ENCODE results near the gene CD247.

CD247 gene

GRCh38 chr1:167457936-167458584 is 60.3 kb downstream of the CD247 start:
- DNase-seq: no peak

- DNase-seq: no peak
Measured at GRCh38 chr1:167456926-167457325, 61.4 kb downstream of the CD247 start.

- DNase-seq: no peak
Measured at GRCh38 chr1:167456524-167456923, 61.8 kb downstream of the CD247 start.

- DNase-seq: peak; percentile 76
Measured at GRCh38 chr1:167455786-167456446, 62.4 kb downstream of the CD247 start.

- DNase-seq: peak; percentile 82
Measured at GRCh38 chr1:167454894-167455785, 63.2 kb downstream of the CD247 start.

- peak; percentile 26 for DNase-seq
Measured at GRCh38 chr1:167454304-167454893, 63.9 kb downstream of the CD247 start.

GRCh38 chr1:167453123-167453522 is 65.2 kb downstream of the CD247 start:
- peak; percentile 16 for DNase-seq

- DNase-seq: no peak
Measured at GRCh38 chr1:167452483-167452882, 65.8 kb downstream of the CD247 start.

- peak; percentile 37 for DNase-seq
Measured at GRCh38 chr1:167450843-167451242, 67.5 kb downstream of the CD247 start.

- peak; percentile 91 for DNase-seq
Measured at GRCh38 chr1:167447521-167448136, 70.7 kb downstream of the CD247 start.

GRCh38 chr1:167446966-167447365 is 71.4 kb downstream of the CD247 start:
- no peak for DNase-seq

GRCh38 chr1:167443757-167444156 is 74.6 kb downstream of the CD247 start:
- no peak for DNase-seq

GRCh38 chr1:167442854-167443565 is 75.3 kb downstream of the CD247 start:
- no peak for DNase-seq

- DNase-seq: peak; percentile 87
Measured at GRCh38 chr1:167442142-167442848, 76.0 kb downstream of the CD247 start.

GRCh38 chr1:167441222-167441621 is 77.1 kb downstream of the CD247 start:
- no peak for DNase-seq

- no peak for DNase-seq
Measured at GRCh38 chr1:167440776-167441175, 77.6 kb downstream of the CD247 start.

- DNase-seq: no peak
Measured at GRCh38 chr1:167440345-167440744, 78.0 kb downstream of the CD247 start.

- DNase-seq: no peak
Measured at GRCh38 chr1:167439301-167439988, 78.9 kb downstream of the CD247 start.

GRCh38 chr1:167438171-167439138 is 79.9 kb downstream of the CD247 start:
- DNase-seq: no peak

- no peak for DNase-seq
Measured at GRCh38 chr1:167435484-167435883, 82.8 kb downstream of the CD247 start.

All from activated CD4-positive, alpha-beta T cell treated with anti-CD3 and anti-CD28 coated beads, Interleukin-10, Interleukin-2, amounts not matched to agents 100 ng/mL and 50 ng/mL, durations not matched to agents 16 hours and 8 hours (primary cell).